ENCODE results near the gene MICAL3.
"Not testable (repeated sequence)": the region's sequence is repeated elsewhere in the genome, so short reads cannot be mapped to it uniquely, and the experiment has no call there.

The MICAL3 gene

DNA sequence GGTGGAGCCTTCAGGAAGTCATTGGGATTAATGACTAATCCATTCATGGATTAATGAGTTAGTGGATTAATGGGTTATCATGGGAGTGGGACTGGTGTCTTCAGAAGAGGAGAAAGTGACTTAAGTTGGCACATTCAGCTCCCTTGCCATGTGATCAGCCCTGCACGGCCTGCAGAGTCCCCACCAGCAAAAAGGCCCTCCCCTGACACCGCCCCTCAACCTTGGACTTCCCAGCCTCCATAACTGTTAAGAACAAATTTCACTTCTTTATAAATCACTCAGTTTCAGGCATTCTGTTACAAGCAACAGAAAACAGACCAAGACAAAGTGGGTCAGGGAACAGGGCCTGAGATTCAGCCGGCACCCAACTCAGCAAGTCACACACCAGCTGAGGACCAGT, 85.3 kb downstream of the MICAL3 start:
- Histone ChIP-seq H3K9me3 (ENCODE audit: control insufficient read depth, low read length) (no peaks in the 10 kb centered on the region), H3K27me3 (ENCODE audit: control insufficient read depth, insufficient read depth, low read length) (no peaks in the 10 kb centered on the region), H2AFZ (no peak overlapping the region), H3K4me3 (ENCODE audit: low read depth, low read length) (no peak overlapping the region), H3K9ac (no peak overlapping the region), H3K4me2 (ENCODE audit: low read length) (no peak overlapping the region), H3K36me3 (ENCODE audit: control insufficient read depth, insufficient read depth, low read length) (no peaks in the 10 kb centered on the region), H3K79me2 (peaks cover 29% of the 10 kb centered on the region), H3K27ac (no peak overlapping the region), H3K4me1 (peaks cover 6% of the 10 kb centered on the region)
- TF ChIP-seq, protein P1, sequence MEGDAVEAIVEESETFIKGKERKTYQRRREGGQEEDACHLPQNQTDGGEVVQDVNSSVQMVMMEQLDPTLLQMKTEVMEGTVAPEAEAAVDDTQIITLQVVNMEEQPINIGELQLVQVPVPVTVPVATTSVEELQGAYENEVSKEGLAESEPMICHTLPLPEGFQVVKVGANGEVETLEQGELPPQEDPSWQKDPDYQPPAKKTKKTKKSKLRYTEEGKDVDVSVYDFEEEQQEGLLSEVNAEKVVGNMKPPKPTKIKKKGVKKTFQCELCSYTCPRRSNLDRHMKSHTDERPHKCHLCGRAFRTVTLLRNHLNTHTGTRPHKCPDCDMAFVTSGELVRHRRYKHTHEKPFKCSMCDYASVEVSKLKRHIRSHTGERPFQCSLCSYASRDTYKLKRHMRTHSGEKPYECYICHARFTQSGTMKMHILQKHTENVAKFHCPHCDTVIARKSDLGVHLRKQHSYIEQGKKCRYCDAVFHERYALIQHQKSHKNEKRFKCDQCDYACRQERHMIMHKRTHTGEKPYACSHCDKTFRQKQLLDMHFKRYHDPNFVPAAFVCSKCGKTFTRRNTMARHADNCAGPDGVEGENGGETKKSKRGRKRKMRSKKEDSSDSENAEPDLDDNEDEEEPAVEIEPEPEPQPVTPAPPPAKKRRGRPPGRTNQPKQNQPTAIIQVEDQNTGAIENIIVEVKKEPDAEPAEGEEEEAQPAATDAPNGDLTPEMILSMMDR (IDR thresholded peaks at IDR 0.05): no peak

DNA sequence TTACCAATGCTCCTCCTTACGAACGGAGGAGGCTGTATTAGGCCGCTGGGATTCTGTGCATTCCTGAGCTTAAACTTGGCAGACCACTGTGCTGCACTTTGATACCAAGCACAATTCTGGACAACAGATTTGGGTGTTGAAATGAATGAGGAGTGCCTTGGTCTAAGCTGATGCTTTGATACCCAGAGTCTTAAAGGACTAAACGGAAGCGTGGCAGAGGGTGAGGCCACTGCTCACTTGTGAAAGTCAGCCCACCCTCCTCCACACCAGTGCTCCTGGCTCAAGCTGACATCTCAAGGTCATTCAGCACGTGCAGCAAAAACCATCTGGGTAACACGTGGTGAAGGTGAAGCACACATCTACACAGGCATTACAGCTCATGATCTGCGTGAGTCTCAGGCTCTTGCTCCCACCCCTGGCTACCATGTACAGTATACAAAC, 85.9 kb downstream of the MICAL3 start:
- Histone ChIP-seq H3K27ac (no peak overlapping the region), H3K4me1 (peaks cover 6% of the 10 kb centered on the region), H3K9me3 (ENCODE audit: control insufficient read depth, low read length) (no peaks in the 10 kb centered on the region), H3K4me3 (ENCODE audit: low read depth, low read length) (no peak overlapping the region), H3K36me3 (ENCODE audit: control insufficient read depth, insufficient read depth, low read length) (no peaks in the 10 kb centered on the region), H3K9ac (no peak overlapping the region), H3K27me3 (ENCODE audit: control insufficient read depth, insufficient read depth, low read length) (no peaks in the 10 kb centered on the region), H3K4me2 (ENCODE audit: low read length) (no peak overlapping the region), H3K79me2 (peaks cover 29% of the 10 kb centered on the region), H2AFZ (no peak overlapping the region)
- TF ChIP-seq, protein P1 (IDR thresholded peaks at IDR 0.05): no peak

DNA sequence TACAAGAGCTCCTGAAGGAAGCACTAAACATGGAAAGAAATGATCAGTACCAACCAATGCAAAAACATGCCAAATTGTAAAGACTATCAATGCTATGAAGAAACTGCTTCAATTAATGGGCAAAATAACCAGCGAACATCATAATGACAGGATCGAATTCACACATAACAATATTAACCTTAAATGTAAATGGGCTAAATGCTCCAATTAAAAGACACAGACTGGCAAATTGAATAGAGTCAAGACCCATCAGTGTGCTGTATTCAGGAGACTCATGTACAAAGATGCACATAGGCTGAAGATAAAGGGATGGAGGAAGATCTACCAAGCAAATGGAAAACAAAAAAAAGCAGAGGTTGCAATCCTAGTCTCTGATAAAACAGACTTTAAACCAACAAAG, 91.9 kb downstream of the MICAL3 start:
- H3K27me3 ChIP-seq (ENCODE audit: control insufficient read depth, insufficient read depth, low read length); H3K9ac ChIP-seq; H3K36me3 ChIP-seq (ENCODE audit: control insufficient read depth, insufficient read depth, low read length); H3K27ac ChIP-seq; H2AFZ ChIP-seq; H3K4me1 ChIP-seq; H3K4me2 ChIP-seq (ENCODE audit: low read length); H3K4me3 ChIP-seq (ENCODE audit: low read depth, low read length); H3K9me3 ChIP-seq (ENCODE audit: control insufficient read depth, low read length): not testable (repeated sequence)
- H3K79me2 ChIP-seq: peaks cover 25% of the 10 kb centered on the region

DNA sequence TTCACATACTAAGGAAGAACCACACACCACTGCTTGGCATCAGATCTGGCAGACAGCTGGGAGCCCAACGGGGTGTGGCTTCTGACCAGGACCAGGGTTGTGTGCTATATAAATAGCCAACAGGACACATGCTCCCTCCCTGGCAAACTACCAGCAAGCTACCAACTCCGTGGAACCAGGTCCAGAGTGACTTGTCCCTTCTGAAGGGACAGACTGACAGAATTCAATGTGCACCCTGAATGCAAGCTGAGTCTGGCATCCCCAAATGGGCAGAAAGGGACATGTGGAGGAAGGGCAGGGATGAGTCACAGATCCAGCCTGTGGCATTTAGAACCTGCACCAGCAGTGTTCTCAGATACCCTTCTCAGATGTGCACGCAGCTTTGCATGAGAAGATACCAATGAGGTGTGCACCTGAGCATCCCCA, 92.9 kb downstream of the MICAL3 start:
- Histone ChIP-seq H3K27ac (no peak overlapping the region), H3K27me3 (ENCODE audit: control insufficient read depth, insufficient read depth, low read length) (no peaks in the 10 kb centered on the region), H3K9me3 (ENCODE audit: control insufficient read depth, low read length) (no peaks in the 10 kb centered on the region), H3K4me3 (ENCODE audit: low read depth, low read length) (no peak overlapping the region), H2AFZ (no peak overlapping the region), H3K4me1 (no peaks in the 10 kb centered on the region), H3K9ac (no peak overlapping the region), H3K36me3 (ENCODE audit: control insufficient read depth, insufficient read depth, low read length) (no peaks in the 10 kb centered on the region), H3K4me2 (ENCODE audit: low read length) (no peak overlapping the region), H3K79me2 (peaks cover 33% of the 10 kb centered on the region)
- TF ChIP-seq, protein P1 (IDR thresholded peaks at IDR 0.05): no peak

DNA sequence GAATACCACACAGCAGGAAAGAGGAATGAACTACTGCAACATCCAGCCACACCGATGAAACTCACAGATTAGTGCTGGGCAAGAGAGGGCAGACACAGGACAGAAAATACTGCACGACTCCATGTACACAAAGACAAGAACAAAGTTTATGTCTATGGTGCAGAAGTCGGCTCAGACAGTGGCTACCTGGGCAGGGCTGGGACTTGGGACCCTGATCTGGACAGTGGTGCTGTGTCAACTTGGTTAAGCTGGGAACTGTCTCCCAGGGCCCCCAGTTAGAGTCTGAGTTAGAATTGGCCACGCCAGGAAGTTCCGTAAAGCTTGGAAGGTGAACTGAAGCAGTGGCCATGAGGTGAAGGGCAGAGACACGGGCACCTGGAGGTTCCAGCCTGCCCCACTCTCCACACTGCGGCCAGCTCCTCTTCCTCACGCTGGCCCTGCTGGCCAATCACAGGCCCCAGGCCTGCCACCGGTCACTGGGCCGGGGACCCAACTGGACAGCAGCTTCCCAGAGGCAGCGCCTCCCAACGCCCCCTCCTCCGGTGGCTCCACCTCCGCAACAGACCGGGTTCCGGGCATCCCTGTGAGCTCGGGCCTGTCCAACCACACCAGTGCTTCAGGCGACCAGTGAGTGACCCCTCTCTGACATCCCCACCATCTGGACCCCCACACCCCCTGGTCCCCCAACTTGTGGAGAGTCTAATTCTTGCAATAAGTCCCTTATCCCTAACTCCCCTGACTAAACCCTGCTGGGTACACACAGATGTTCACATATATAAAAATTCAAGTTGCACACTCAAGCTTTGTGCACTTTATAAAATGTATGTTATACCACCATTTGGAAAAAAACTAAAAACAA, 93.7 kb downstream of the MICAL3 start:
- H3K36me3 ChIP-seq (ENCODE audit: control insufficient read depth, insufficient read depth, low read length): no peaks in the 10 kb centered on the region
- H3K27me3 ChIP-seq (ENCODE audit: control insufficient read depth, insufficient read depth, low read length): no peaks in the 10 kb centered on the region
- H3K27ac ChIP-seq: no peak overlapping the region
- TF ChIP-seq, protein P1 (IDR thresholded peaks at IDR 0.05): no peak
- no peak overlapping the region for H3K4me3 ChIP-seq (ENCODE audit: low read depth, low read length)
- no peak overlapping the region for H3K9ac ChIP-seq
- H3K9me3 ChIP-seq (ENCODE audit: control insufficient read depth, low read length): no peaks in the 10 kb centered on the region
- H3K4me2 ChIP-seq (ENCODE audit: low read length): no peak overlapping the region
- peaks cover 34% of the 10 kb centered on the region for H3K79me2 ChIP-seq
- H2AFZ ChIP-seq: no peak overlapping the region
- no peaks in the 10 kb centered on the region for H3K4me1 ChIP-seq
